GM23248 (cell line): Measurements from ENCODE around the gene WASF3.

Source experiments
- EZH2 ChIP-seq: fragments of 200-600 bp; sonication (generic); IDR thresholded peaks from 2 replicates; pipeline ENCODE4 v1.6.1; 2018; ENCODE audit warnings: antibody characterized with exemption, mild to moderate bottlenecking; ENCODE audit not compliant: insufficient read depth, poor library complexity, severe bottlenecking
- EZH2phosphoT487 ChIP-seq: fragments of 200-600 bp; sonication (generic); IDR thresholded peaks from 2 replicates; pipeline ENCODE4 v1.6.1; 2018; ENCODE audit warnings: antibody characterized with exemption, moderate library complexity, mild to moderate bottlenecking, low read depth; ENCODE audit not compliant: insufficient read depth

GRCh38 chr13:26695891-26696311 is 138.4 kb downstream of the WASF3 start:
- TF ChIP-seq EZH2phosphoT487, result no peak
- TF ChIP-seq EZH2, result no peak
